ENCODE measurements around the gene AIP.

AIP gene

GRCh38 chr11:67482827-67483798 is at the start of gene AIP:
TSS of gene AIP (plus strand) at chr11:67483026. CDS start at chr11:67483159, 133 bp downstream.
- peak; percentile 97 for DNase-seq

DNA sequence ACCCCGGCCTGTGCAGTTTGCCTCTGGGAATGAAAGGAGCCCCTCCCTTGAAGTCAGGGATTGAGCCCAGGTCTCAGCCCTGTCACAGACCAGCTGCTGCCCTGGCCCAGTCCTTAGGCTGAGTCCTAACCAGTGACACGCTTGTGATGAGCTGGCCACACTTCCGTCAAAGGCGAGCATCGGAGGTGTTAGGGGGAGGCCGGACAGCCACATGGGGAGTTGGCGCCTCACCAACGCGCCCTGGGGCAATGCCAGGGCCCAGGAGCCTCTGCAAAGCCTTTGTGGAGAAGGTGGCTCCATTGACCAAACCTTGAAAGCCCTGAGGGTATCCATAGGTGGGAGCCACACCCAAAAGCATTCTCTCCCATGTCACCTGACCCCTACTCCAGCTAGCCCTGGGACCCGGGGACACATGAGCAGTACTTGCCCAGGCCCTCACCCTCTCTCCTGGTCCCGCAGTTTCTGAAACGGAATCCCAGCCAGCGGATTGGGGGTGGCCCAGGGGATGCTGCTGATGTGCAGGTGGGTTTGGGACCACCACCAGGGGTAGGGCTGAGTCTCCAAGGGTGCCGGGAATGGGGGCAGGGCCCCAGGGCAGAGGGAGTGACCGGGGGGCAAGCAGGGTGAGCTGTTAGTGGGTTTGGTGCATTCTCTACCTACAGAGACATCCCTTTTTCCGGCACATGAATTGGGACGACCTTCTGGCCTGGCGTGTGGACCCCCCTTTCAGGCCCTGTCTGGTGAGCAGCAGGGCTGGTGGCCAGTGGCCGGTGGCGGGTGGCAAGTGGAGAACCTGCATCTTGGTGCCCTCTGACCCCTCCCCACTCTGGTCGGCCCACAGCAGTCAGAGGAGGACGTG is 49.1 kb upstream of the AIP start:
- no peak for DNase-seq

GRCh38 chr11:67434395-67434881 is 48.4 kb upstream of the AIP start:
- DNase-seq: no peak

DNA sequence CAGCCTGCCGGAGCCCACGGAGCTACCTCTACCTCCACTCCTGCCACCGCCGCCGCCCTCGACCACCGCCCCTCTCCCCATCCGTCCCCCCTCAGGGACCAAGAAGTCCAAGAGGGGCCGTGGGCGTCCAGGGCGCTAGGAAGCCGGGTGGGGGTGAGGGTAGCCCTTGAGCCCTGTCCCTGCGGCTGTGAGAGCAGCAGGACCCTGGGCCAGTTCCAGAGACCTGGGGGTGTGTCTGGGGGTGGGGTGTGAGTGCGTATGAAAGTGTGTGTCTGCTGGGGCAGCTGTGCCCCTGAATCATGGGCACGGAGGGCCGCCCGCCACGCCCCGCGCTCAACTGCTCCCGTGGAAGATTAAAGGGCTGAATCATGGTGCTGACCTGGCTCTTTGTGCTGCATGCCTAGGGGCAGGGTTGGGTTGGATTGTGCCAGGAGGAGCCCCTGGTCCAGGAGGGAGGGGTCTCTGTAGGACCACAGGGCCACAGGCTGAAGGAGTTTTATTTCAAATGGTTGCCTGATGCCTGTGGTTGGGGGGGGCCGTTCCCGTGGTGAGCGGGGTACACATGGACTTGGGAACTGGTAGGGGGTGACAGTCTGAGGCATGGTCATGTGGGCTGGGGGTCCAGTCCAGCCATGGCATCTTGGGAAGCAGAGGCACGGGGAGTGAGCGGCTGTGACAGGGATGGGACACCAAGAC is 47.6 kb upstream of the AIP start:
- no peak for DNase-seq

DNA sequence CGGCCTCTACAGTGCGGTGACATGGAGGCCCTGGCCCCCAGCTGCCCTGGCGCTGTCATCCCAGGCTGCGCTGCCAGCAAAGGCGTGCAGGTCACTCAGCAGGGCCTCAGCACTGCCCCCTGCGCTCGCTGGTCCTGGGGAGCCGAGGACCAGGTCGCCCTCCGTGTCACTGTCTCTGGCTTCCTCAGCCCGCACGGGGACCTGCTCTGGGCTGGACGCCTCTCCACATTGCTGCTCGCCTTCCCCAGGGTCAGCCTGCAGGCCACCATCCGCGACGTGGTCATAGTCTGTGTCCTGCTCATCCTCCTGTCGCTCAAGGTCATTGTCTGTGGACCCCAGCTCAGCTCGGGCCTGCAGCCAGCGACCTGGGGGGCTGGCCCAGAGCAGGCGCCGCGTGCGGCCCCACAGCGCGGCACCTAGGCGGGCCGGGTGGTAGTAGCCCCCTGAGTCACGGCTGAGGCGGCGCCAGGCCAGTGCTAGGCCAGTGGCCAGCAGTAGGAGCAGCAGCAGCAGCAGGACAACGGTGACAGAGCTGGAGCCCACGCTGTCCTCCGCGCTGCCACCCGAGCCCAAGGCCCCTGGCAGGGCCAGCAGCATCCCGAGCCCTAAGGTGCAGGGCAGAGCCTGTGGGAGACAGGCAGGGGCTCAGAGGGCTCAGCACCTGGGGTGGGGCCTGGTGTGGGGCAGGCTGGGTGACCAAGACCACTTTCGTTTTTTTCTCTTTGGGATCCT is 46.9 kb upstream of the AIP start:
- no peak for DNase-seq

DNA sequence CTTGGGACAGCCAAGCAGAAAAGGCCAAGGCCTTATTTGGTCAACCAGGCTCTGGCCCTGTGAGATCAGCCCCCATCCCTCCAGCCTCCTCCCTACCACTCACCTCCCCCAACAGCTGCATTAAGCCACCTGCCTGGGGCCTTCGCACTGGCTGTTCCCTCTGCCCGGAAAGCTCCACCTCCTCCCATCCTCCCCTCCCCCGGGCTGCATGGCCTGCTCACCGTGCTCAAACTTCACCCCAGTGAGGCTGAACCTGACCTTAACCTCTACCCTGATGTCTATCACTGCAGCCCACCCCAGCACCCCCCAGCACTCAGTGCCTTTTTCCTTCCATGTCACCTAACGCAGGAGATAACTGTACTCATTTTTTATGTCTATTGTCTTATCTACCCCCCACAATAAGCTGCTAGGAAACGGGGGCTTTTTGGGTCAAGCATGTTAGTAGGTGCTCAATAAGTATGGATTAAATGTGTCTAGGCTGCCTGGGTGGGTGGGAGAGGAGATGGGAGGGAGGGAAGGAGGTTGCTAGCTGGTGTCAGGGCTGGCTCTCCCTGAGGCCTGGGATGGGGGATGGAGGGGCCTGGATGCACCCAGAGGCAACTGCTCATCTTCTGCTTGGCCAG is 46.3 kb upstream of the AIP start:
- DNase-seq: peak; percentile 61

DNA sequence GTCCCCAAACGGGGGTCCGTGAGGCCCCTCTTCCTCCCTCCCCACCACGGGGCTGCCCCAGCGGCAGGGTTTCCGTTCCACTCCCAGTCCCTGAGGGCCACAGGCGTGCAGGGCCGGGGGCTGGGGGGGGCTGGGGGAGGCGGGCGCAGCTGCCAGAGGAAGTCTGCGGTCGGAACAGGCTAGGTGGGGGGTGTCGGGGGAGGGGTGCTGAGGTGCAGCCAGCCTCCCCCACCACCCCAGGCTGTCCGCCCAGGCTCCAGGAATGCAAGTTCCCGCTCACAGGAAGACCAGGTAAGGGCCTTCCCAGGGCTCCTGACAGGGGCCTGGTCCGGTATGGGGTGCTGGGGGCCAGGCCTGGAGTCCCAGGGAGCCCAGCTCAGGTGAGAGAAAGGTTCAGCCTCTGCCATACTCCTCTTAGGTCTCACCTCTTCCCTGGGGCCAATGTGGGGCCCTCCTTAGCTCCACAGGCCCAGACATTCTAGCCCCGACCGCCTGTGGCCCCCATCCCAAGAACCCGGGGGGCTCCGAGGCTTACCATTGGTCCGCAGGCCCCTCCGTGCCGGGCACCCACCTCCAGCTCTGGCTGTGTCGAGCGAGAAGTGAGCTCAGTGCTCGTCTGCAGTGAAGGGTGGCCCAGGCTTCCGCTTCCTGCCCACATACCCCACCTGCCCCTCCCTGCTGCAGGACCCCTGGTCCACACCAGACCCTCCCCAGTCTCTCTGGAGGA is 45.6 kb upstream of the AIP start, which contains the start of gene PTPRCAP:
TSS of gene PTPRCAP (minus strand) at position 601 of the 727 bp plus-strand sequence. CDS start at position 538, 63 bp downstream.
- peak; percentile 87 for DNase-seq

DNA sequence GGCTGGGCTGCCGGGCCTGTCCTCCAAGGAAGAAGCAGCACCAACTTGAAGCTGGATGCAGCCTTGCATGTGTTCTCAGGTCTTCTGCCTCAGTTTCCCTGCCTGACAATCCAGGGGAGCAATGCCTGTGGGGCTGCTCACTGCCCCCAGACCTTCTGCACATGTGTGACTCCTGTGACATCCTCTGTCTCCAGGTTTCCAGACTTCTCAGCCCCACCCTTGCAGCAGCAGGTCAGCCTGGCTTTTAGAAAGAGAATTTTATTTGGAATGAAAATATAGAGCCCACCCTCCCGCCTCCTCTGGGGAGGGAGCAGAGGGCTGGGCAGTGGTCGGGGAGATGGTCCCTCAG is 45.0 kb upstream of the AIP start:
- DNase-seq: no peak

DNA sequence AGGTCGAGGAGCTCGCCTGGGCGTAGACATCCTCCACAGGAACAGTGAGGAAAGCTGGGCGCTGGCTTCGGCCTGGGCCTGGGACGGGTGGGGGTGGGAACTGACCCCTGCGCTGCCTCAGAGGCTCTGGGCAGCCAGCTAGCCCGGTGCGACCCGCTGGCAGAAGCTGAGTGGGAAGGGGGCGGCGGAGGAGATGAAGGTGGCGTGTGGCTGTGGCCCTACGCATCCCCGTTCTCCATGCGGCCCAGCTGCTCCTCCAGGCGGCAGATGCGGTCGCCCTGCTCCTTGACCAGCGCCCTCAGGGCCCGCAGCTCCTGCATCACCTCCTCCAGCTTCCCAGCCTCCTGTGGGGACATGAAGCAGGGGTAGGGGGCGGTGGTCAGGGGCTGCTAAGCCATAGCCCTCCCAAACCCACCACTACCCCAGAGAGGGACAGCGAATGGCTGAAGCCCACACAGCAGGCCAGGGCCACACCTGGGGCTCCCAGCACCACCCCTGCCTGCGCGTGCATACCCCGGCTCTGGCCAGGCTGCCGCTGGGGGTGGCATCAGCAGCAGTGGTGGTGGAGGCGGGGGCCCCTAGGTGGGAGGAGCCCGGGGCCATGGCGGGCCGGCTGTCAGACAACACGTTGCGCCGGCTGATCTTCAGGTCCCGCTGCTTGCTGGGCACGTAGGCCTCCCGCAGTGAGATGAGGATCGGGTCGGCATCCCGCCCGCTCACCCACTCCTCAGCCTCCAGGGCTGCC is 44.5 kb upstream of the AIP start:
- peak; percentile 70 for DNase-seq

DNA sequence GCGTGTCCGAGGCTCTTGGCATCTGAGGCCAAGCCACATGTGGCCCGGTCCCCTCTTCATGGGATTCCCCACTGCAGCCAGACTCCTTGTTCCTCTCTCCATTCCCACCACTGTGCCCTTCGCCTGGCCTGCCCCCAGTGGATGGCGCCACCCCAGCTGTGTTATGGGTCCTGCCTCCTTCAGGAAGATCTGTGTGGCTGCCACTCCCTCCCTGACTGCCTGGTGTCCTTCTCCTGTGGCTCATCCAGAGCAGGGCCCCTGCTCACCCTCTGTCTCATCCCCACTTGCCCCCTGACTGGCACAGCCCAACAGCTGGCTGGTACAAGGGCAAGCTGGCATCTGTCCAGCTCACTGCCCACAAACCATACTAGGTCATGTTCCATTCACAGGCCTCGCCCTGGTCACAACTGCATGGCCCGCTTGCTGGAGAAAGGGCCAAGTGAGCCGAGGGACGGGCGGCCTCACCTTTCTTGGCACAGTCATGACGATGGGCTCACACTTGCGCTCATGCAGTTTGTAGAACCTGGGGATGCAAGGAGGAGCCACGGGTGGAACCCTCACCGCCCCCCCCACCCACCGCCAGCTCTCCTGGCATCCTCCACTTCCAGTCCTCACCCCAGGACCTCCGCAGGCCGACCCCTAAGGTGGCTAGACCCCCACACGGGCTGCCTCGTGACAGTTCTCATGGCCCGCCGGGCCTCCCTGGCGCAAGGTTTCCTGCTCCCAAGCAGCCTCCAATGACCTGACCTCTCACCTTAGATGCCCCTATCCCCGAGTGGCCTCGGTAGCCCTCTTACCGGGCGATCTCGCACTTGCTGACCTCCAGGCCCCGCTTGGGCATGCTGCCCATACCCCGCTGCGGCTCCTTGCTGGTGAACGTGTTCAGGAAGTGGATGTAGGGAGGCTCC is 43.3 kb upstream of the AIP start:
- DNase-seq: no peak

DNA sequence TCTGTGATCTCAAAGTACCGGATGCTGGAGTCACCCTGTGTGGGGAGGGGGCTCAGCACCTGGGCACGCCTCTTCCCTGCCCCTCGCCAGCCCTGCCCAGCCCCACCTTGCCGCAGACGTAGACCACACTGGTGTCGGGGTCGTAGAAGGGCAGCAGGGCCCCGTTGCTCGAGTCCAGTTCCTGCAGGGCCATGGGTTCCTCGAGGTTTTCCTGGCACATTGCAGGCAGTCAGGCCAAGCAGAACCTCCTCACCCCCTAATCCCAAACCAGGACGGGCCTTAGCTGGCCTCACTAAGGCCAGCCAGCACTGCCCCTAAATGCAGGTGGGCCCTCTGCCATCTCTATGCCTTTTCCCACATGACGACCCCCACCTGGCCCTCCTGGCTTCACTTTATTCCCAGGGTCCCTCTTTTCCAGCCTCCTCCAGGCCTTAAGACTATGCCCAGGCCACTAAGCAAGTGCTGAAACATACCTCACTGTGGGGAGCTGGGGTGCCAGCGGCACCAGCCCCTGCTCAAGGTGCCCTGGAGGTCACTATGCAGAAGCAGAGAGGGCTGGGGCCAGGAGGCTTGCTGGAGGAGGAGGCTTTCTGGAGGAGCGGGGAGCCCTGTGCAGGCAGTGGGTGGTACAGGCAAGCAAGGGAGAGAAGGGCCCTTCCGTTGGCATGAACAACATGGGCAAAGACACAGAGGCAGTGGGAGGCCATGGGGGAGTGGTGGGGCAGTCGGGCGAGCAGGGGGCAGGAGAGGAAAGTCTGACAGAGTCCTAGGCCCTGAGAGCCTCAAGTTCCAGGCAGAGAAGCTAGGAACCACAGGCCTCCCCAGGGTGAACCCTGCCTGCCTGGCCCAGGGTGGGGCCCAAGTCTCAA is 42.4 kb upstream of the AIP start:
- DNase-seq: no peak

- DNase-seq: no peak
Observed at GRCh38 chr11:67441098-67441563, 41.7 kb upstream of the AIP start.

GRCh38 chr11:67441731-67442351 is 41.0 kb upstream of the AIP start:
- no peak for DNase-seq

DNA sequence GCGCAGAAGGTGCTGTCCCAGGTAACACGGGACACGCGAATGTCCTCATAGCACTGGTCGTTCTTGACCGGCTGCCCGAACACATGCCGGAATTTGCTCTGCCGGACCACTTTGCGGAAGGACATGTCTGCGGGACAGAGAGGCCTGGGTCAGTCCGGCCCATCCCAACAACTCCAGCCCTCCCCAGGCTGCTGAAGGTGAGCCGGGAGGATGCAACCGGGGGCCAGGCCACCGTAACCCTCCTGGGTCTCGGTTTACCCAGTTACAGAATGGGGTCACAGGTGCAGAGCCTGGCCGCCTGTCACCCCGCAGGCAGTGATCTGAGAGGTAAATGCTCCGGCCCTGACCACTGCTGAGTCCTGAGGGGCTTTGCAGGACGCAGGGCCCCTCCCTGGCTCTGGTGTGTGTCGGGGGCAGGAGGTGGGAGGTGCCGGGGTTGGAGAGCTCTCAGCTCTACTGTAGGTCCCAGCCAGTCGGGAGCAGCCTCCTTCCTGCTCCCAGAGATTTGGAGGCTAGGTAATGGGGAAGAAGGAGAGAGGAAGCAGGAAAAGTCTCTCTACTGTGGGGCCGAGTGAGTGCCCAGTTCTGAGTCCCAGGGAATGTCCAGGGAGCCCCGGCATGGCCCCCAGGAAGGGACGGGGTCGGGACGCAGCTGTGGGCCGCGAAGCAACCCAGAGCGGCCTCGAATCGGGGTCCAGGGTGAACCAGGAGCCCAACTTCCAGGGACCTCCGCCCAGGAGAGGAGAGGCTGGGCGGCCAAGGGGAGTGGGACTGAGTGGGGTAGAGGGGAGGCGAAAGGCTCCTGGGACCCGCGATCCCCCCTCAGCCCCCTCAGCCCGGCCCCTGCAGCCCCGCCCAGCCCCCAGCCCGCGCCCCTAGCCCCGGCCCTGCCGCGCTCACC is 40.1 kb upstream of the AIP start:
- DNase-seq: no peak

DNA sequence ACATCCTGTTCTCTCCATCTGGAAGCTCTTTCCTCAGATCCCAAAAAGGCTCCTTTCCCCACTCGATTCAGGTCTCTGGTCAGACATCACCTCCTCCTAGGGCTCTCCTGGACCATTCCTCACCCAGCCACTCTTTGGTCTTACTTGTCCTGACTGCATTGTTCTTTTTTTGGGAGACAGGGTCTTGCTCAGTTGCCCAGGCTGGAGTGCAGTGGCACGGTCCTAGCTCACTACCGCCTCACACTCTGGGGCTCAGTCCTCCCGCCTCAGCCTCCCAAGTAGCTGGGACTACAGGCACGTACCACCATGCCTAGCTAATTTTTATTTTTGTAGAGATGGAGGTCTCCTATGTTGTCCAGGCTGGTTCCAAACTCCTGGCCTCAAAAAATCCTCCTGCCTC is 37.3 kb upstream of the AIP start:
- no peak for DNase-seq

DNA sequence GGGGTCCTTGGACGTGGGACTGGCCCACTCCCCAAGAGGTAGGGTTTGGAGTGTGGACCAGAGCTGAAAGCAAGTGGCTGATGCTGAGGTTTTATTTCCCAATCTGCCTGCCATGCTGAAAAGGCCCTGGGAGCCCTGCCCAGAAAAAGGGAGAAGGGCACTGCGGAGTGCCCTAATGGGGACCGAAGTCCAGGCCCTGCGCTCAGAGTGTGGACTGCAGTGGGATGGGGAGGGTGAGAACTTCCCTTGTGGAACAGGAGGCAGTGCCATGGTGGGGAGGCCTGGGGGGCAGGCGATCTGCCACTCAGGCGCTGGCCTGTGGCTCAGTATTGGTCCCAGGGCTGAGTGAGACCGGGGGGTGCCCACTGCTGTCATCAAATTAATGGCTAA is 34.6 kb upstream of the AIP start:
- no peak for DNase-seq

Data from activated gamma-delta T cell treated with Interleukin-2 at 50 U/mL for 16 hours (primary cell).